ENCODE measurements around the gene PARP11. TPM values are rescaled to one million over a fixed set of nuclear protein-coding genes. Genes with fewer than 3 reads are reported as not detected.

The PARP11 gene
- total and polyA plus RNA-seq, 2 of the 8 experiments (the other 6 are each of a cell fraction or from before 2014, with no cell fraction given) = 4.2 to 13.3 TPM

GRCh38 chr12:3772380-3772779 lies 100.8 kb downstream of the PARP11 start:
- Histone ChIP-seq H2BK15ac (ENCODE audit: low read length) (no peak overlapping the region), H3K14ac (ENCODE audit: insufficient read length) (no peak overlapping the region), H3K79me1 (ENCODE audit: low read depth, low read length) (no peaks in the 10 kb centered on the region), H3K4me1 (replicated peaks in 1 of 4; ENCODE audit: control insufficient read depth in 3 of 4, insufficient read depth in 4 of 4, low read length in 3 of 4) (peaks cover 0 to 4% (median 0%) of the 10 kb centered on the region in 4 experiments; a peak in 1 of 7 replicates), H3K9me3 (ENCODE audit: insufficient read depth in 2 of 2, low read depth in 1 of 2, low read length in 1 of 2) (no peaks in the 10 kb centered on the region), H2AFZ (ENCODE audit: low read length) (no peak overlapping the region), H2BK12ac (ENCODE audit: low read depth, low read length) (no peak overlapping the region), H3K23ac (ENCODE audit: insufficient read length) (no peak overlapping the region), H4K5ac (ENCODE audit: insufficient read length, low read depth, low read length) (no peak overlapping the region), H3K4ac (replicated peaks; ENCODE audit: insufficient read length, low read depth, low read length) (no peak overlapping the region), H3K18ac (ENCODE audit: extremely low read depth, low read length) (no peak overlapping the region), H2BK120ac (replicated peaks; ENCODE audit: low read depth, low read length) (no peak overlapping the region), H3K9ac (replicated peaks in 1 of 4; ENCODE audit: extremely low read depth in 1 of 4, low read depth in 3 of 4, low read length in 3 of 4) (no peak overlapping the region), H3K23me2 (ENCODE audit: low read depth, low read length) (no peaks in the 10 kb centered on the region), H3K4me3 (ENCODE audit: extremely low read depth in 1 of 4, insufficient read depth in 2 of 4, low read depth in 3 of 4, low read length in 4 of 4) (no peak overlapping the region), H3K27me3 (replicated peaks in 1 of 4; ENCODE audit: control insufficient read depth in 3 of 4, extremely low read depth in 1 of 4, insufficient read depth in 3 of 4, low read length in 3 of 4) (no peaks in the 10 kb centered on the region), H4K20me1 (replicated peaks in 1 of 2; ENCODE audit: control insufficient read depth in 1 of 2, insufficient read depth in 2 of 2, low read length in 2 of 2) (no peaks in the 10 kb centered on the region), H3K56ac (replicated peaks; ENCODE audit: insufficient read length, low read depth, low read length) (no peak overlapping the region), H3K27ac (ENCODE audit: low read depth, low read length) (no peak overlapping the region), H2BK5ac (ENCODE audit: low read depth, low read length) (no peak overlapping the region), H4K8ac (ENCODE audit: extremely low read depth, insufficient read depth, low read length) (no peak overlapping the region), H3K36me3 (ENCODE audit: control insufficient read depth in 2 of 4, insufficient read depth in 4 of 4, low read length in 3 of 4) (no peaks in the 10 kb centered on the region), H2BK20ac (ENCODE audit: low read length) (no peak overlapping the region), H2AK5ac (ENCODE audit: low read depth, low read length) (no peak overlapping the region), H4K91ac (replicated peaks; ENCODE audit: insufficient read length, low read length) (no peak overlapping the region), H3K79me2 (ENCODE audit: control insufficient read depth in 1 of 2, insufficient read depth in 2 of 2, low read length in 2 of 2) (no peaks in the 10 kb centered on the region), H3K4me2 (ENCODE audit: insufficient read depth in 1 of 2, low read depth in 2 of 2, low read length in 2 of 2) (no peak overlapping the region)
- DNase-seq (ENCODE audit: low read depth in 1 of 2, low spot score in 2 of 2) = no peak
- WGBS, 2 experiments (ENCODE audit: extremely low coverage in 1 of 2, insufficient coverage in 1 of 2, insufficient read length in 1 of 2, insufficient replicate concordance in 2 of 2, low coverage in 1 of 2, low lambda C conversion rate in 2 of 2, missing lambda C conversion rate in 1 of 2) = 78% methylated on average over 4 of the region's 4 CpGs; no CpG with 5 or more reads in 1 of the 2 experiments
- POLR2A ChIA-PET (ENCODE audit: partially characterized antibody) = no interaction called here
- CTCF ChIA-PET (ENCODE audit: partially characterized antibody) = interaction anchor here (0.6 to 8.9 kb wide), 11 partner anchors 19 to 472 kb away, joined by 3 to 57 read pairs (median 4); no protein-coding TSS in a partner anchor
- FAIRE-seq = no peak
- TF ChIP-seq KDM1A (IDR thresholded peaks at IDR 0.05; ENCODE audit: borderline replicate concordance, low read length) (no peak), JUN (IDR thresholded peaks at IDR 0.05; ENCODE audit: low read depth, low read length) (no peak), KDM5A (IDR thresholded peaks at IDR 0.05; ENCODE audit: low read length) (no peak), ATF2 (IDR thresholded peaks at IDR 0.05; ENCODE audit: low read length) (no peak), SIX5 (IDR thresholded peaks at IDR 0.05; ENCODE audit: low read depth, low read length) (no peak), EP300 (IDR thresholded peaks at IDR 0.05; ENCODE audit: borderline replicate concordance in 1 of 2, low read depth in 2 of 2, low read length in 2 of 2) (no peak), GTF2F1 (IDR thresholded peaks at IDR 0.05; ENCODE audit: borderline replicate concordance, low read depth, low read length) (no peak), TAF1 (IDR thresholded peaks at IDR 0.05; ENCODE audit: low read depth, low read length) (no peak), BRCA1 (IDR thresholded peaks at IDR 0.05; ENCODE audit: low read depth, low read length) (no peak), SAP30 (IDR thresholded peaks at IDR 0.05; ENCODE audit: insufficient read depth, insufficient replicate concordance, low read length) (no peak), NRF1 (IDR thresholded peaks at IDR 0.05; ENCODE audit: low read depth, low read length) (no peak), RNF2 (IDR thresholded peaks at IDR 0.05; ENCODE audit: borderline replicate concordance, low read depth, low read length, missing control alignments, poor library complexity, severe bottlenecking) (no peak)
